Omental fat pad (tissue), 4 donors: Measurements from ENCODE around the gene ADAM19. TPM values are rescaled to one million over a fixed set of nuclear protein-coding genes. Genes with fewer than 3 reads are reported as not detected.

Source experiments
- ATAC-seq: fragments of 150-250 bp; one replicate; pipeline ENCODE4 v1.9.1; 2016; ENCODE audit warnings: mild to moderate bottlenecking, moderate library complexity; ENCODE audit not compliant: low FRiP score
- DNase-seq: peaks from one replicate; pipeline ENCODE4 v3.0.0-alpha.2; 2019; ENCODE audit warnings: low spot score
- total RNA-seq, 4 donors: library from RNA; depleted of rRNA; stranded (reverse); fragments of >200 nt; gene quantifications; one replicate each; pipeline ENCODE4 v1.1.0, GENCODE V29; 2016
- TF ChIP-seq, protein P1 (sequence below), 3 donors: fragments of 450-650 bp; IDR thresholded peaks; one replicate each; pipeline ENCODE4 v1.5.1; 2016 to 2017; ENCODE audit warnings: antibody characterized with exemption in 3 of 3, mild to moderate bottlenecking in 3 of 3, moderate library complexity in 2 of 3

The ADAM19 gene
- total RNA-seq, 4 donors from 2014 or later, result 2.1 to 18.0 (median 9.1) TPM

DNA sequence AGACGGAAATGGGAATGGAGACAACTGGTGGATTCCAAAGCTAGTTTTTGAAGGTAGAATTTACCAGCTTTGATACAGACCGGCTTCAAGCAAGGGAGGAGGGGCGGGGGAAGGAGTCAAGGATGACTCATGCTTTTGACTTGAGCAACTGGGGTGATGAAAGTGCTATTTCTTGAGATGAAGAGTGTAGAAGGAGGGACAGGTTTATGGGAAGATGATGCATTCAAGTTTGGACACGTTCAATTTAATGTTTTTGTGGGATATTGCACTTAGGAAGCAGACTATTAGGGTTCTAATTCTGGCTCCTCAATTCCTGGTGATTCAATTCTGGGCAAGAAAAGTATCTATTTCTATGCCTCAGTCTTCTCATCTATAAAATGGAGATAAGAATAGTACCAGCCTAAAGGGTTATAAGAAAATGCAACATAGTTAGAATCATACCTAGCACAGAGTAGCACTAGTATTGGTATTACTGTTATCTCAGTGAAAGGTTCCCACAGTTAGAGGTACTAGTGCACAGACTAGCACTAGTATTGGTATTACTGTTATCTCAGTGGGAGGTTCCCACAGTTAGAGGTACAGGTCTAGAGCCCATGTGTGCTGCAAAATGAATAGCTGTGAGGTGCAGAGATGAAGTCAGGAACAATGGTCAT lies 110.9 kb downstream of the ADAM19 start:
- DNase-seq, result peak; percentile 47
- TF ChIP-seq, protein P1, sequence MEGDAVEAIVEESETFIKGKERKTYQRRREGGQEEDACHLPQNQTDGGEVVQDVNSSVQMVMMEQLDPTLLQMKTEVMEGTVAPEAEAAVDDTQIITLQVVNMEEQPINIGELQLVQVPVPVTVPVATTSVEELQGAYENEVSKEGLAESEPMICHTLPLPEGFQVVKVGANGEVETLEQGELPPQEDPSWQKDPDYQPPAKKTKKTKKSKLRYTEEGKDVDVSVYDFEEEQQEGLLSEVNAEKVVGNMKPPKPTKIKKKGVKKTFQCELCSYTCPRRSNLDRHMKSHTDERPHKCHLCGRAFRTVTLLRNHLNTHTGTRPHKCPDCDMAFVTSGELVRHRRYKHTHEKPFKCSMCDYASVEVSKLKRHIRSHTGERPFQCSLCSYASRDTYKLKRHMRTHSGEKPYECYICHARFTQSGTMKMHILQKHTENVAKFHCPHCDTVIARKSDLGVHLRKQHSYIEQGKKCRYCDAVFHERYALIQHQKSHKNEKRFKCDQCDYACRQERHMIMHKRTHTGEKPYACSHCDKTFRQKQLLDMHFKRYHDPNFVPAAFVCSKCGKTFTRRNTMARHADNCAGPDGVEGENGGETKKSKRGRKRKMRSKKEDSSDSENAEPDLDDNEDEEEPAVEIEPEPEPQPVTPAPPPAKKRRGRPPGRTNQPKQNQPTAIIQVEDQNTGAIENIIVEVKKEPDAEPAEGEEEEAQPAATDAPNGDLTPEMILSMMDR (IDR thresholded peaks at IDR 0.05), result no peak
- ATAC-seq, result peak; percentile 86

DNA sequence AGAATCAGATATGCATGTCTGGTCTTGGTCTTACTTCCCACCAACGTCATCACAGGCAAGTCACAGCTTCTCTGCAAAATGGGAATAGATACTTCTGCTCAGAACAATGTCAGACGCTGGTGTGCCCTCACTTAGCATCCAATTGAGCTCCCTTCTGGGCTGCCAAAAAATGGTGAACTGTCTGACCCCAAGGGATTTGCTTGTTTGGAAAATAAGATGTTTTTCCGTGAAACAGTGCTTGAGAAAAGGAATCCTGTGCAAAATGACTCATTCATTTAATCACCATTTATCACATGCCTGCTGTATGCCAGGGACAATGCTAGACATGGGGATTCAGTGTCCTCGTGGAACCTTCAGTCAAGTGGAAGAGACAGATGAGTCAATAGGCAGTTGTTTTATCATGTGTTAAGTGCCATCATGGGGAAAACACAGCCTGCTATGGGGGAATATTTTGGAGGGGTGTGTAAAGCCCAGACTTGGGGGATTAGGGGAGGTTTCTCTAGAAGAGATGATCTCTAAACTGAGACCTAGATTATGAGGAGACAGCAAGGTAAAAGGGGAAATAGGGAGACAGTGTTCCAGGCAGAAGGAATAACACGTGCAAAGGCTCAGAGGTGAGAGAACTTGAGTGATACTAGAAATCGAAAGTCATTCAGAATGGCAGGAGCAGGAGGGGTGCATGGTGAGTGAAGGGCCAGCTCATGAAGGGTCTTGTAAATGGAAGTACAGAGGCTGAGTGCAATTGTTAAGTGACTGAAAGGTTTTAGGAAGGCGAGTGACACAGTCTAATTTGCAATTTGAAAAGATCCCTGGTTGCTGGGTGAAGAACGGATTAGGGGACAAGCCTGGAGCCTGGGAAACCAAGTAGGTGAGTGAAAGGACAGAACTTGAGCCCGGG lies 111.7 kb downstream of the ADAM19 start:
- no peak for DNase-seq
- TF ChIP-seq, protein P1 (IDR thresholded peaks at IDR 0.05), result no peak

GRCh38 chr5:157463081-157463480 lies 112.5 kb downstream of the ADAM19 start:
- ATAC-seq (no peak), DNase-seq (no peak)
- TF ChIP-seq, protein P1 (IDR thresholded peaks at IDR 0.05), result no peak

More for the DNA sequence above, 111.7 kb downstream of the ADAM19 start:
- no peak for ATAC-seq

DNA sequence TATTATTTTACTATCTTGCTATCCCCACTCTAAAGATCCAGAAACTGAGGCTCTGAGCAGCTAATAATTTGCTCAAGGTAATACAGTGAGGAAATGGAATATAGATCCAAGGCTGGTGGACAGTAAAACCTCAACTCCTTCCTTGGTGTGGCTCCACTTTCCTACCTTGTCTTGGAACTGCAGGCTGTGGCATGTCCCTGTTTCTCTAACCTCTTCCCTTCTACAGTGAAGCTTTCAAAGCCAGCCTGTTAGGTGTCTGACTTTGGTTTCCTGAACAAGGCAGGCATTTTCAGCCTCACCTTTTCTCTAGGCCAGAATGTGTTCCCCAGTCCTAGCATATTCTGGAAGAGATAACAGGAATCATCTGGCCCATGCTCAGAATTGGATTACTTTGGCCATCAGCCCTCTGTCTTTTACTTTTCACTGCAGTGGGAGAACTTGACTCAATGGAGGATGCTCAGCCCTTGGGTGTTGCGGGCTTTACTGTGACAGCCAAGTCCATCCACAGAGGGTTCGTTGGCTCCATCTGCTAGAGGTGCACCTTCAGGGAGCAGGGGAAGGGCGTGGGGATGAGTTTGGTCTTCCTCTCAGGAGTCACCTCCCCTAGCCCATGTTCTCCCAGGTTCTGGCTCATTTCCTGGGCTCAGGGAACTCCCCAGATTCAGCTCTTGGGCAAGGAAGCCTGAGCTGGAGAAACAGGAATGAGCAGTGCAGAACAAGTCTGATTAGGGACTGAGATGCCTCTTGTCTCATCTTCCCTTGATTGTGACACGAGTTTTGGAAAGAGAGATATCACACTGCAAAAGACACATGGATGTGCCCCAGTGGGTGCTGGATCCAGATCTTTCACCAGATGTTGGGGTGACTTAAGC lies 114.4 kb downstream of the ADAM19 start:
- TF ChIP-seq, protein P1 (IDR thresholded peaks at IDR 0.05), result no peak
- no peak for ATAC-seq
- no peak for DNase-seq

GRCh38 chr5:157459715-157460599 lies 115.6 kb downstream of the ADAM19 start, which contains the start of gene NIPAL4:
TSS of gene NIPAL4 (plus strand) at chr5:157460213. CDS start at chr5:157460321, 108 bp downstream.
- TF ChIP-seq, protein P1 (IDR thresholded peaks at IDR 0.05), result no peak
- DNase-seq (no peak), ATAC-seq (peak; percentile 43)

GRCh38 chr5:157458835-157459234 lies 116.7 kb downstream of the ADAM19 start:
- DNase-seq (no peak), ATAC-seq (no peak)
- TF ChIP-seq, protein P1 (IDR thresholded peaks at IDR 0.05), result no peak
